HepG2 (cell line): Measurements from ENCODE around the gene EIF4E. TPM values are rescaled to one million over a fixed set of nuclear protein-coding genes. Genes with fewer than 3 reads are reported as not detected.

Source experiments
- ARID2 ChIP-seq: sonication (generic); formaldehyde crosslinking; IDR thresholded peaks from 2 replicates; pipeline ENCODE4 v1.8.1; 2022; ENCODE audit warnings: mild to moderate bottlenecking, missing genetic modification reagents, borderline replicate concordance
- ERF ChIP-seq: IDR thresholded peaks from 2 replicates; pipeline ENCODE4 v1.6.1; 2018; ENCODE audit warnings: missing biosample characterization, missing genetic modification reagents
- LRRFIP1 ChIP-seq: sonication (generic); formaldehyde crosslinking; conservative IDR thresholded peaks from 2 replicates; pipeline ENCODE4 v1.4.0; 2020; ENCODE audit warnings: missing genetic modification reagents
- MAX ChIP-seq: IDR thresholded peaks from 2 replicates; pipeline ENCODE4 v1.6.1; 2012; ENCODE audit warnings: inconsistent platforms
- NFKB2 ChIP-seq: sonication (generic); formaldehyde crosslinking; IDR thresholded peaks from 2 replicates; pipeline ENCODE4 v1.4.0; 2020; ENCODE audit warnings: missing genetic modification reagents, borderline replicate concordance
- NONO ChIP-seq, 2 experiments: fragments of 450-650 bp in 1 of 2; sonication (generic) in 1 of 2; formaldehyde crosslinking in 1 of 2; IDR thresholded peaks in 1 of 2; conservative IDR thresholded peaks in 1 of 2; 2 replicates each; pipeline versions ENCODE4 v1.6.1 to v1.8.0; 2017 to 2022; ENCODE audit warnings: mild to moderate bottlenecking in 1 of 2, missing genetic modification reagents in 1 of 2, moderate library complexity in 1 of 2
- SATB2 ChIP-seq: sonication (generic); formaldehyde crosslinking; IDR thresholded peaks from 2 replicates; pipeline ENCODE4 v1.5.0; 2020; ENCODE audit warnings: missing genetic modification reagents
- SMC3 ChIP-seq: IDR thresholded peaks from 2 replicates; pipeline ENCODE4 v1.6.1; 2011; ENCODE audit warnings: low read length, improper control_type of control experiment
- TAF1 ChIP-seq: sonication (generic); formaldehyde crosslinking; IDR thresholded peaks from 2 replicates; pipeline ENCODE4 v1.4.0; 2020; ENCODE audit warnings: missing genetic modification reagents
- TBL1XR1 ChIP-seq: fragments of 150-350 bp; IDR thresholded peaks from 2 replicates; pipeline ENCODE4 v1.6.1; 2014; ENCODE audit warnings: borderline replicate concordance, low read length; ENCODE audit not compliant: partially characterized antibody
- ZBTB40 ChIP-seq, 2 experiments: fragments of 450-650 bp in 1 of 2; sonication (generic) in 1 of 2; formaldehyde crosslinking in 1 of 2; IDR thresholded peaks; 2 replicates each; pipeline versions ENCODE4 v1.6.1 to v1.8.0; 2016 to 2022; ENCODE audit warnings: antibody characterized with exemption in 1 of 2, mild to moderate bottlenecking in 1 of 2, missing genetic modification reagents in 1 of 2
- ZC3H13 ChIP-seq: sonication (generic); formaldehyde crosslinking; IDR thresholded peaks from 2 replicates; pipeline ENCODE4 v1.8.1; 2023; ENCODE audit warnings: mild to moderate bottlenecking, missing genetic modification reagents, moderate library complexity
- ZC3H4 ChIP-seq: sonication (generic); formaldehyde crosslinking; IDR thresholded peaks from 2 replicates; pipeline ENCODE4 v1.4.0; 2020; ENCODE audit warnings: missing genetic modification reagents, borderline replicate concordance
- ZEB1 ChIP-seq: IDR thresholded peaks from 2 replicates; pipeline ENCODE4 v1.6.1; 2012; ENCODE audit warnings: mild to moderate bottlenecking, low read depth, inconsistent platforms; ENCODE audit not compliant: insufficient replicate concordance
- ZNF446 ChIP-seq: sonication (generic); formaldehyde crosslinking; IDR thresholded peaks from 2 replicates; pipeline ENCODE4 v1.5.0; 2020; ENCODE audit warnings: mild to moderate bottlenecking, missing genetic modification reagents
- ZNF720 ChIP-seq: sonication (generic); formaldehyde crosslinking; IDR thresholded peaks from 2 replicates; pipeline ENCODE4 v1.4.0; 2020; ENCODE audit warnings: missing genetic modification reagents
- polyA plus RNA-seq, 8 experiments: library from polyadenylated mRNA; depleted of rRNA in 3 of 8; stranded (reverse) in 7 of 8; unstranded in 1 of 8; fragments of >200 nt; fragmentation: Illumina TruSeq in 4 of 8; extraction: Trizol in 4 of 8; gene quantifications; 2 replicates each; pipeline versions ENCODE4 v1.2.1 to v1.2.3, GENCODE V29; 2011 to 2016; ENCODE audit warnings: low read depth in 4 of 8, missing spikeins in 1 of 8, mixed read lengths in 1 of 8; ENCODE audit not compliant: insufficient read depth in 1 of 8
- total RNA-seq, 5 experiments: library from RNA; depleted of rRNA; stranded (reverse); fragments of >200 nt; fragmentation: Illumina TruSeq; extraction: Trizol; gene quantifications; 2 replicates each; pipeline ENCODE4 v1.2.3, GENCODE V29; 2016; ENCODE audit warnings: low read depth in 1 of 5

Gene EIF4E
- total and polyA plus RNA-seq, 2 of the 13 experiments (the other 11 are each of a cell fraction or from before 2014, with no cell fraction given): 50.8 to 194 TPM

- TF ChIP-seq ZBTB40 (IDR thresholded peaks at IDR 0.05): no peak
- no peak for TF ChIP-seq ZBTB40 (CRISPR knock-in tag; IDR thresholded peaks at IDR 0.05)
- TF ChIP-seq ZC3H4 (CRISPR knock-in tag): peak; percentile 65; the same call in 1 of the 2 replicates
- no peak for TF ChIP-seq ZNF720 (CRISPR knock-in tag)
- TF ChIP-seq SATB2 (CRISPR knock-in tag): no peak
- peak; percentile 75 for TF ChIP-seq TAF1
- no peak for TF ChIP-seq LRRFIP1 (CRISPR knock-in tag)
- peak; percentile 43 for TF ChIP-seq MAX
- no peak for TF ChIP-seq SMC3
- 0 out of 2 replicates have a peak, but pooled peaks have one; percentile 50 for TF ChIP-seq ERF (CRISPR knock-in tag)
- peak; percentile 6; the same call in 1 of the 2 replicates for TF ChIP-seq NFKB2 (CRISPR knock-in tag)
- no peak for TF ChIP-seq NONO (IDR thresholded peaks at IDR 0.05)
- no peak for TF ChIP-seq NONO (CRISPR knock-in tag; conservative IDR thresholded peaks at IDR 0.05)
- TF ChIP-seq TBL1XR1: peak; percentile 7
- no peak for TF ChIP-seq ZC3H13 (CRISPR knock-in tag)
- TF ChIP-seq ZEB1: no peak
- TF ChIP-seq ARID2: no peak
- TF ChIP-seq ZNF446: no peak
These were observed 671 bp upstream of the EIF4E start (continued) for GRCh38 chr4:98929341-98930267.
